DMS114 treated with DMSO at 0.1 percent for 48 hours (cell line): ENCODE results near the gene FCER1A.

ENCODE experiments used
- DNase-seq: peaks from one replicate; lab custom pipeline; 2025; ENCODE audit not compliant: unreplicated experiment; lab: John Stamatoyannopoulos, UW

FCER1A gene

GRCh38 chr1:159302095-159302494, at the start of gene FCER1A:
Gene FCER1A, plus strand, starts transcription at chr1:159302336. Its CDS starts 29 bp downstream, at chr1:159302365.
- DNase-seq: no peak

GRCh38 chr1:159261311-159261710, 40.8 kb upstream of the FCER1A start:
- DNase-seq: no peak

GRCh38 chr1:159261721-159262494, 40.2 kb upstream of the FCER1A start:
- DNase-seq: no peak

- DNase-seq: no peak
These were observed 35.3 kb upstream of the FCER1A start for GRCh38 chr1:159266832-159267231.

GRCh38 chr1:159274631-159275030, 27.5 kb upstream of the FCER1A start:
- no peak for DNase-seq

- no peak for DNase-seq
These were observed 26.2 kb upstream of the FCER1A start for GRCh38 chr1:159275891-159276290.

- no peak for DNase-seq
These were observed 22.4 kb upstream of the FCER1A start for GRCh38 chr1:159279773-159280172.

- DNase-seq: no peak
These were observed 20.0 kb upstream of the FCER1A start for GRCh38 chr1:159282118-159282517.

- no peak for DNase-seq
These were observed 13.1 kb upstream of the FCER1A start for GRCh38 chr1:159289060-159289459.

GRCh38 chr1:159291424-159291823, 10.7 kb upstream of the FCER1A start:
- no peak for DNase-seq

- no peak for DNase-seq
These were observed 5.3 kb upstream of the FCER1A start for GRCh38 chr1:159296706-159297375.

GRCh38 chr1:159300146-159300545, 2.0 kb upstream of the FCER1A start:
- DNase-seq: no peak

- DNase-seq: no peak
These were observed 5.3 kb downstream of the FCER1A start for GRCh38 chr1:159307346-159308020.

GRCh38 chr1:159311679-159312078, 9.5 kb downstream of the FCER1A start:
- DNase-seq: no peak

- DNase-seq: no peak
These were observed 13.2 kb downstream of the FCER1A start for GRCh38 chr1:159315381-159315780.

- no peak for DNase-seq
These were observed 16.8 kb downstream of the FCER1A start for GRCh38 chr1:159318784-159319551.

GRCh38 chr1:159334797-159335196, 32.7 kb downstream of the FCER1A start:
- DNase-seq: no peak

GRCh38 chr1:159338018-159338417, 35.9 kb downstream of the FCER1A start:
- no peak for DNase-seq

GRCh38 chr1:159339536-159339935, 37.4 kb downstream of the FCER1A start:
- no peak for DNase-seq

GRCh38 chr1:159341736-159342135, 39.6 kb downstream of the FCER1A start:
- no peak for DNase-seq

- DNase-seq: no peak
These were observed 40.8 kb downstream of the FCER1A start for GRCh38 chr1:159342761-159343425.
